GM11168 (cell line): ENCODE measurements around the gene IGFLR1.

Experiments used
- in situ Hi-C: fragments of 300-500 bp; cut with MboI; formaldehyde crosslinking; loops from one replicate; pipeline ENCODE4 v1.12.0; 2022; ENCODE audit warnings: low sequenced_read_pairs; ENCODE audit not compliant: unreplicated experiment

Gene IGFLR1

GRCh38 chr19:35743640-35744429, 1.6 kb upstream of the IGFLR1 start:
- in situ Hi-C loops = no loop called here

- in situ Hi-C loops = no loop called here
These were observed 1.1 kb downstream of the IGFLR1 start for GRCh38 chr19:35741203-35741515.

- in situ Hi-C loops = no loop called here
These were observed 1.6 kb downstream of the IGFLR1 start for GRCh38 chr19:35740423-35741202.

- in situ Hi-C loops = no loop called here
These were observed 2.2 kb downstream of the IGFLR1 start for GRCh38 chr19:35740108-35740422.

GRCh38 chr19:35739275-35740107, 2.8 kb downstream of the IGFLR1 start:
- in situ Hi-C loops = no loop called here

GRCh38 chr19:35738887-35739229, 3.4 kb downstream of the IGFLR1 start:
- in situ Hi-C loops = no loop called here

- in situ Hi-C loops = no loop called here
These were observed 4.0 kb downstream of the IGFLR1 start for GRCh38 chr19:35738021-35738886.

- in situ Hi-C loops = no loop called here
These were observed 5.1 kb downstream of the IGFLR1 start for GRCh38 chr19:35736913-35737886.

- in situ Hi-C loops = no loop called here
These were observed 7.4 kb downstream of the IGFLR1 start for GRCh38 chr19:35734889-35735288.

GRCh38 chr19:35734273-35734672, 8.0 kb downstream of the IGFLR1 start:
- in situ Hi-C loops = no loop called here

GRCh38 chr19:35733180-35734125, 8.8 kb downstream of the IGFLR1 start:
- in situ Hi-C loops = no loop called here

- in situ Hi-C loops = no loop called here
These were observed 9.6 kb downstream of the IGFLR1 start for GRCh38 chr19:35732540-35733179.

- in situ Hi-C loops = no loop called here
These were observed 10.4 kb downstream of the IGFLR1 start for GRCh38 chr19:35731779-35732405.

GRCh38 chr19:35731353-35731752, 10.9 kb downstream of the IGFLR1 start:
- in situ Hi-C loops = no loop called here

GRCh38 chr19:35730326-35730725, 11.9 kb downstream of the IGFLR1 start:
- in situ Hi-C loops = no loop called here

- in situ Hi-C loops = no loop called here
These were observed 12.5 kb downstream of the IGFLR1 start for GRCh38 chr19:35729763-35730162.

- in situ Hi-C loops = no loop called here
These were observed 13.2 kb downstream of the IGFLR1 start for GRCh38 chr19:35729021-35729420.
